ENCODE results near the gene INA.

The INA gene

GRCh38 chr10:103276251-103276895 is 565 bp upstream of the INA start:
- no peak for FAIRE-seq

DNA sequence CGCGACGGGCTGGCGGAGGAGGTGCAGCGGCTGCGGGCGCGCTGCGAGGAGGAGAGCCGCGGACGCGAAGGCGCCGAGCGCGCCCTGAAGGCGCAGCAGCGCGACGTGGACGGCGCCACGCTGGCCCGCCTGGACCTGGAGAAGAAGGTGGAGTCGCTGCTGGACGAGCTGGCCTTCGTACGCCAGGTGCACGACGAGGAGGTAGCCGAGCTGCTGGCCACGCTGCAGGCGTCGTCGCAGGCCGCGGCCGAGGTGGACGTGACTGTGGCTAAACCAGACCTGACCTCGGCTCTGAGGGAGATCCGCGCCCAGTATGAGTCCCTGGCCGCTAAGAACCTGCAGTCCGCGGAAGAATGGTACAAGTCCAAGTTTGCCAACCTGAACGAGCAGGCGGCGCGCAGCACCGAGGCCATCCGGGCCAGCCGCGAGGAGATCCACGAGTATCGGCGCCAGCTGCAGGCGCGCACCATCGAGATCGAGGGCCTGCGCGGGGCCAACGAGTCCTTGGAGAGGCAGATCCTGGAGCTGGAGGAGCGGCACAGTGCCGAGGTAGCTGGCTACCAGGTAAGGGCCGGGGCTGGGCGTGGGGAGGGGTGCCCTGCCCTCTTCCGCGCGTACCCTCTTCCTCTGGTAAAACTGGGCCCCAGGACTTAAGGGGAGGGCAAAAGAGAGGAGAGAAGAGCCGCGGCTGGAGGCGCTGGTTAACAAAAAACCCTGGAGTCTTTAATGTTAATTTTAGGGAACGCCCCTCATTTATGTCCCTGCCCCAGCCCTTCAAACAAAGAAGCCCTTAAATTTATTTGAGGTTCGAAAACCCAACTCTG is 987 bp downstream of the INA start:
- FAIRE-seq: no peak

DNA sequence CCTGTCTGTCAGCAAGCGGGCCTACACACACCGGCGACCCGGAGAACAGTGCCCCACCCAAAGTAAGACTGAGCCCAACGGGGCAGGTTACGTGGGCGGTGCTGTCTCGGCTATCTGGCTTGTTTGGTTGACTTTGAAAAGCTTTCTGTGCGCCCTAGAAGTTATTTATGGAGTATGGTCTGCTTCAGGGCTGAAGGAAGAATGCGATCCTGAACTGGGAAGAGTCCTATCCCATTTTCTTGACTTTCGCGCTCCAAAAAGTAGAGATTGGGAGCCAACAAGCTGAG is 1.5 kb downstream of the INA start:
- FAIRE-seq: no peak

- no peak for FAIRE-seq
These were observed 1.9 kb downstream of the INA start for GRCh38 chr10:103278862-103279298.

DNA sequence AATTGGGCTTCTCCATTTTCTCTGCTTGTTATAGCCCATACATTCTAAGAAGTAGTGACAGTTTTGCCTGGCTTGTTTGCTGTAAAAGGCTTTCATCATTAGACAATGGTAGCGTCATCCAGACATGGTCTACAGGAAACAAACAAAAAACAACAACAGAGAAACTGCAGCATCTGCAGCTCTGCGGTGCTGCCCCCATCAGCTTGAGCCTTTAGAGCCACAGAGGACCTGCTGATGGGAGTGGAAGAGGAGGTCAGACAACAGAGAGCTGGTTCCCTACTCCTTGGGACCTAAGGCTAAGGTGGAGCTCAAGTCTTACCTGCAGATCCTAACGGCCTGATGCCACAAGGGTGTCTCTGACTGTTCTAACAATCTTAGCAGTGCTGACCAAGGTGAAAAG is 3.1 kb downstream of the INA start:
- FAIRE-seq: no peak

- FAIRE-seq: no peak
These were observed 3.6 kb downstream of the INA start for GRCh38 chr10:103280506-103280905.

DNA sequence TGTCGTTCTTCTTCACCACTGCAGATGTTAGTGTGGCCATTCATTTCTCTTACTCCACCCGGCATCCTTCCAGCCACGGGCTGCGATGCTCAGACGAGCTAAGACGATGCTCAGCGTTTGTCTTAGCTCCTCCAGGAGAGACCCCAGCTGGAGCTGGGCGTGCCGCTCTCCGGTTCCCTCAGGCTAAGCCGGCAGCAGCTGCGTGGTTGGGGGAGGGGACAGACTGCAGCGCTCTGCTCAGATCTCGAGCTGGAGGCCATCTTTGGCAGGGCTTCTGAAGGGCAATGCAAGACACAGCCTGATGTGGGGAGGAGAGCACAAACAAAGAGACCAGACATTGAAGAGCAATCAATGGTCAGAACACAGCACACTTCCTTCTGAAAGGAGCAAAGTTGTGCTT is 4.8 kb downstream of the INA start:
- FAIRE-seq: no peak

DNA sequence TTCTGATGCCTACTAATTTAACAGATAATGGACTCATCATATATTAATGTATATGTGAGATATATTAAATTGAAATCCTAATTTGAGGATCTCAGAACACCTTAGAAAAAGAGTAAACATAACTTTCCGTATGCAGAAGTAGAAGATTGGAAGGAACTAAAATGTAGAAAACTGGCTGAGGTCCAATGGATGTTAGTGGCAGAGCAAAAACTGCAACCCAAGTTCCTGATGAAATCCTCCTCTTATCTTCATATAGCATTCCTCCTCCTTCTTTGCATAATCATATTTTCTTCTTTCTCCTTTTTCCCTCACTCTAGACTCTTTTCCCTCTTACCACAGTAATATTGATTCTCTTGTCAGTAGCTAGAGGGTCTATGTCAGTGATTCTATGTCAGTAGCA is 6.0 kb downstream of the INA start:
- FAIRE-seq: no peak

DNA sequence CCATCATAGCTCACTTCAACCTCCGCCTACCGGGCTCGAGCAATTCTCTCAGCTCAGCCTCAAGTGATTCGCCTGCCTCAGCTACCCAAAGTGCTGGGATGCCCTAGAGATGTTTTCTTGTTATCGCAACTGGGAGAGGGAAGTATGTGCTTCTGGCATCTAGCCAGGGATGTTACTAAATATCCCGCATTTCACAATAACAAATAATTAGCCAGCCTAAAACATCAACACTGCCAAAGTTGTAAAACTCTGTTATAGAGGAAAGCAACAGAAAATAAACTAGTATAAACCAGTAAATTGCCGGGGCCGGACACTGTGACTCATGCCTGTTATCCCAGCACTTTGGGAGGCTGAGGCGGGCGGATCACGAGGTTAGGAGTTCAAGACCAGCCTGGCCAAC is 7.2 kb downstream of the INA start:
- no peak for FAIRE-seq

- FAIRE-seq: no peak
These were observed 11.1 kb downstream of the INA start for GRCh38 chr10:103287992-103288391.

- FAIRE-seq: no peak
These were observed 14.7 kb downstream of the INA start for GRCh38 chr10:103291588-103291987.

GRCh38 chr10:103295374-103296015 is 18.6 kb downstream of the INA start:
- FAIRE-seq: no peak

DNA sequence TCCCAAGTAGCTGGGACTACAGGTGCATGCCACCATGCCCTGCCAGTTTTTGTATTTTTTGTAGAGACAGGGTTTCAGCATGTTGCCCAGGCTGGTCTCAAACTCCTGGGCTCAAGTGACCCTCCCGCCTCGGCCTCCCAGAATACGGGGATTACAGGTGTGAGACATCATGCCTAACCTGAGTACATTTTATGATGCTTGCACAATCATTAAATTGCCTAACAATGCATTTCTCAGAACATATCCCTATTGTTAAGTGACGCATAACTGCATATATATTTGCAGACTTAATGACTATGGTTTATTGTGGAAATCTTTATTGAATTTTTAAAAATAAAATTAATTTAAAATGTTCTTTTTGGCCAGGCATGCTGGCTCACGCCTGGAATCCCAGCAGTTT is 30.7 kb downstream of the INA start:
- no peak for FAIRE-seq

DNA sequence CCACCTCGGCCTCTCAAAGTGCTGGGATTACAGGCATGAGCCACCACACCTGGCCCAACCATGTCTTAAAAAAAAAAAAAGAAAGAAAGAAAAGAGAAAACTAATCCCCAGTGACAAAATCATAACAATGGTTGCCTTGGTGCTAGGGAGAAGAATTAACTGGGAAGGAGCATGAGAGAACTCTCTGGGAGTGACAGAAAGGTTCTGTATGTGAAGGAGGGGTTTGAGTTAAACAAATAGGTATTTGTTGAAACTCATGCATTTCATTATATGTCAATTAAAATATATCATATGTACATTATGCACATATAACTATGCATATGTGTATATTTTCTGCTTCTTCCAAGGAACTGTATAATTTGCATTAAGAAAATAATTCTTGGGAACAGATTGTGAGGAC is 33.3 kb downstream of the INA start:
- no peak for FAIRE-seq

- no peak for FAIRE-seq
These were observed 39.1 kb downstream of the INA start for GRCh38 chr10:103316087-103316486.

GRCh38 chr10:103327906-103328305 is 51.0 kb downstream of the INA start:
- no peak for FAIRE-seq

DNA sequence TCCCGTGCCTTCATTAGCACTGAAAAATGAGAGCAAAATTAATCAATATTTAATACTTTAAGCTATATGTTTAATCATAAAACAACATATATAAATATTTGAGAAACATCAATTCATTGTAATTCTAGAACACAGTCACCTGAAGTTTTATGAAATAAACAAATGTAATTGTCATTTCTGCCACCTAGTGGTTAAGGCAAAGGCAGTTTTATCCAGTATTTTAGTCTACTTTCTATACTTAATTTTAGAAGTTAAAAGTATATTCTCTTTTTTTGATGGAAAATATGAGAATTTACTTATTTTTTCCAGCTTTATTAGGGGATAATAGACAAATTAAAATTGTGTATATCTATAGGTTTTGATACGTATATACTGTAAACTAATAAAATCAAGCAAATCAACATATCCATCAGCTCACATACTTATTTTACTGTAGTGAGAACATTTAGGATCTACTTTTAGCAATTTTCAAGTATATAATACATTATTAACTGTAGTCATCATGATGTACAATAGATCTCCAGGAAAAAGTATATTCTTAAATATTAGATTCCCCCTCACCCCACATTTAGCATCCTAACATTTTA is 57.1 kb downstream of the INA start:
- peak; percentile 97 for FAIRE-seq

GRCh38 chr10:103334567-103334966 is 57.6 kb downstream of the INA start:
- FAIRE-seq: no peak

DNA sequence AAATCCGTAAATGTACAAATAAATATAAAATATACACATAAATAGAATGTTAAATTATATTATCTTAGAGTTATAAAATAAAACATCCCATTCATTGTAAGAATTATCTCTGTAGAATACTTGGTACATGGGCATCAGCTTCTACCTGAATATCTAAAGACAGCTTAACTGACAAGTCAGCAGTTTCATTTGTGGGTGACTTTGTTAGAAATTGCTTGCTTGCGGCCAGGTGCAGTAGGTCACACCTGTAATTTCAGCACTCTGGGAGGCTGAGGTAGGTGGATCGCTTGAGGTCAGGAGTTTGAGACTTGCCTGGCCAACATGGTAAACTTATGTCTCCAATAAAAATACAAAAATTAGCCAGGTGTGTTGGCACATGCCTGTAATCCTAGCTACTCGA is 59.4 kb downstream of the INA start:
- no peak for FAIRE-seq

Data from endometrium (tissue), 2 donors.